BJ (cell line): Measurements from ENCODE around the gene BTBD6. TPM values are rescaled to one million over a fixed set of nuclear protein-coding genes. Genes with fewer than 3 reads are reported as not detected.
A peak's percentile ranks its signal among the peaks of the same experiment; 100 is the strongest.

Source experiments
- CTCF ChIA-PET: fragments of 350-600 bp; formaldehyde crosslinking; extraction: SDS; loops from one replicate; lab custom pipeline; 2021; ENCODE audit warnings: antibody characterized with exemption, inconsistent platforms; lab: Yijun Ruan, JAX
- POLR2A ChIA-PET: fragments of 300-600 bp; sonication (Branson Sonifier 250); formaldehyde crosslinking; extraction: SDS; loops from one replicate; lab custom pipeline; 2021; ENCODE audit warnings: antibody characterized with exemption; lab: Charles Lee
- DNase-seq: peaks from one replicate; pipeline ENCODE4 v3.0.0-alpha.2; 2011; ENCODE audit warnings: low read depth
- H3K27me3 ChIP-seq: 2 replicates; pipeline ENCODE4 v1.6.0; 2011; ENCODE audit warnings: low read length; ENCODE audit not compliant: control insufficient read depth, insufficient read depth
- H3K36me3 ChIP-seq: 2 replicates; pipeline ENCODE4 v1.5.1; 2011; ENCODE audit warnings: low read length; ENCODE audit not compliant: control insufficient read depth, insufficient read depth
- H3K4me3 ChIP-seq: 2 replicates; pipeline ENCODE4 v1.5.1; 2011; ENCODE audit warnings: low read depth, mild to moderate bottlenecking, control low read depth, low read length
- polyA plus RNA-seq: library from polyadenylated mRNA; depleted of rRNA; stranded (reverse); fragments of >200 nt; gene quantifications from 2 replicates; pipeline ENCODE4 v1.2.3, GENCODE V29; 2011
- TF ChIP-seq, protein P1 (sequence below): IDR thresholded peaks from 2 replicates; pipeline ENCODE4 v1.5.1; 2011; ENCODE audit warnings: low read depth, mild to moderate bottlenecking, control low read depth, inconsistent platforms, low read length, moderate library complexity; ENCODE audit not compliant: insufficient read depth

The BTBD6 gene
- polyA plus RNA-seq, 1 experiment: 41.9 TPM

DNA sequence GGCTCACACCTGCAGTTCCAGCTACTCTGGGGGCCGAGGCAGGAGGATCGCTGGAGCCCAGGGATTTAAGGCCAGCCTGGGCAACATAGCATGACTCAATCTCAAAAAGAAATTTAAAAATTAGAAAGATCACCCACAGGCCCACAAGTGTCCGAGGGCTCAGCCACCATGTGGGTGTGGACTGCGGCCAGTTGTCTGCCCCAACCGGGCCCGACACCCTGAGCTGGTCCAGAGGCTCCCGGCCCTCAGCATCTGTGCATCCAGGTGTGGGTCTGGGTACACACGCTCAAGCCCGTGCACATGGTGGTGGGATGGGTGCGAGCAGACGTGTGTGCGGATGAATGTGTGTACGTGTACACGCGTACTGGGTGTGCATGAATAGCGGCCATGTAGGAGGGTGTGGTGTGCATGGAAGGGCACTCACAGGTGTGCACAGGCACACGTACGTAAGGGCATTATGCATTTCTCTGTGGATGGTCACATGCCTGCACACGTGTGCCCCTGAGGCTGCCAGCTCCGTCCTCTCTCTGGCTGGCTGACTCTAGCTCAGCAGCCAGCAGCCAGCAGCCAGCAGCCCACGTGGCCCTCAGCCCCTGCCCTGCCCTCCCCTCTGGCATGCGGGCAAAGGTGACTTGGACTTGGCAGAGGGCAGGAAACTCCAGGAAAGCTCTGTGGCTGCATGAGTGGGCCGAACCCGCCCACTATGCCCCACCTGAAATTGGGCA, 44.0 kb upstream of the BTBD6 start:
- DNase-seq: no peak
- TF ChIP-seq, protein P1, sequence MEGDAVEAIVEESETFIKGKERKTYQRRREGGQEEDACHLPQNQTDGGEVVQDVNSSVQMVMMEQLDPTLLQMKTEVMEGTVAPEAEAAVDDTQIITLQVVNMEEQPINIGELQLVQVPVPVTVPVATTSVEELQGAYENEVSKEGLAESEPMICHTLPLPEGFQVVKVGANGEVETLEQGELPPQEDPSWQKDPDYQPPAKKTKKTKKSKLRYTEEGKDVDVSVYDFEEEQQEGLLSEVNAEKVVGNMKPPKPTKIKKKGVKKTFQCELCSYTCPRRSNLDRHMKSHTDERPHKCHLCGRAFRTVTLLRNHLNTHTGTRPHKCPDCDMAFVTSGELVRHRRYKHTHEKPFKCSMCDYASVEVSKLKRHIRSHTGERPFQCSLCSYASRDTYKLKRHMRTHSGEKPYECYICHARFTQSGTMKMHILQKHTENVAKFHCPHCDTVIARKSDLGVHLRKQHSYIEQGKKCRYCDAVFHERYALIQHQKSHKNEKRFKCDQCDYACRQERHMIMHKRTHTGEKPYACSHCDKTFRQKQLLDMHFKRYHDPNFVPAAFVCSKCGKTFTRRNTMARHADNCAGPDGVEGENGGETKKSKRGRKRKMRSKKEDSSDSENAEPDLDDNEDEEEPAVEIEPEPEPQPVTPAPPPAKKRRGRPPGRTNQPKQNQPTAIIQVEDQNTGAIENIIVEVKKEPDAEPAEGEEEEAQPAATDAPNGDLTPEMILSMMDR: no peak
- CTCF ChIA-PET: interaction anchor here (0.6 to 2.1 kb wide), 6 partner anchors 10 to 147 kb away, joined by 3 to 9 read pairs (median 6); no protein-coding TSS in a partner anchor
- Histone ChIP-seq H3K36me3 (no peaks in the 10 kb centered on the region; the same call in 1 of the 2 replicates), H3K27me3 (no peaks in the 10 kb centered on the region), H3K4me3 (no peak overlapping the region)
- POLR2A ChIA-PET: no interaction called here

DNA sequence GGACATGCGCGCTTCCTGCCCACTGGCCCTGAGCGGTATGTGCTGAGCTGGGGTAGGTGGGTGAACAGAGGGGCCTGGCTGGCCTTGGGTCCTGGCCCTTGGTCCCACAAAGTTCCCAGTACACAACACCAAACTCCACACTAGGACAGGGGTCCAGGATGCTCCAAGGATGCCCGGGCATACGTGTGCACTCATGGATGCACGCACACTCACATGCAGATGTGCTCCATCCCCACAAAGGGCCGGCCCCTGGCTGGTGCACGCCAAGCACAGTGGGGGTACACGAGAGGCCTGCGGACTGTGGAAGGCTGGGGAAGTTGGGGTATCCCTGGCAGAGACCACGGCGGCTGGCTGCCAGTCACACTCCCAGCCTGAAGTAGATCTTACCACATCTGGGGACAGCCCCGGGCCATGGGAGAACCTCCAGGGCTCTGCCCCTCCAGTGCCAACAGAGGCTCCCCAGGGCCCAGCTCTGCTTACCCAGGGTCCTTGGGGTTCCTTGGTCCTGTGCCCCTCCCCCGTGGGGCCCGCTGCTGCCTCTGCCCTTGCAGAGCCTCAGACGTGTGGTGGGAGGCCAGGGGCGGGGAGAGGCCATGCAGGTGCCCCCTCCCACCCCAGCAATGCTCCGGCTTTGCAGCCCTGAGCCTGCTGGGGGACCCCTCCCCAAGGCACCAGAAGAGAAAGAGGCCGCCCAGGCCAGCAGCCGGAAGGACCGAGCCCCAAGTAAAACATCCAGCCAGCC, 43.2 kb upstream of the BTBD6 start:
- TF ChIP-seq, protein P1: no peak
- Histone ChIP-seq H3K27me3 (no peaks in the 10 kb centered on the region), H3K4me3 (no peak overlapping the region), H3K36me3 (peaks cover 2% of the 10 kb centered on the region)
- ChIA-PET CTCF (interaction anchor here (0.6 to 2.1 kb wide), 3 partner anchors 11 to 146 kb away, joined by 4 to 9 read pairs (median 6); no protein-coding TSS in a partner anchor), POLR2A (no interaction called here)
- no peak for DNase-seq

DNA sequence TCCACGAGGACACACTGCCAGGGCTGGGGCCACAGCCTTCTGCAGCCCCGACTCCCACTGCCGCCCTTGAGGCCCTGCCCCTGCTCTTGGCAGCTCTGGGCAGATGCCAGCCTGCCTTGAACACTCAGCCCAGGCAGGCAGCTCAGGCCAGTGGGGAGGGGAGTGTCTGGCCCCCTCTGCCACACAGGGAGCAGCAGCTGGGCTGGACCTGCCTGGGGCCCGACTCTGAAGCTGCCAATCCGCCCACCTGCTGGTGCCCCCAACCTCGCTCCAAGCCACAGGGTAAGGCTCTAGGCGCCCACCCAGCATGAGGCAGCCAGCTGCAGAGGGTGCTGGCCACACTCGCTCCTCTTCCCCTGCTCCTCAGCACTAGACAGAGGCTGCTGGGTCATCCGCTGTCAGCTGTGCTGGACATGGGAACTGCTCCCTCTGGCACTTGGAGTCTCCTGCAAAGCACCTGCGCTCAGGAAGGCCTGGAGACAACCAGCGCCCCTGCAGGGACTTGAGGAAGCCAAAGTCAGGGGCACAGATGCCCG, 42.6 kb upstream of the BTBD6 start:
- no peak for DNase-seq
- Histone ChIP-seq H3K4me3 (no peak overlapping the region), H3K27me3 (no peaks in the 10 kb centered on the region), H3K36me3 (peaks cover 6% of the 10 kb centered on the region)
- CTCF ChIA-PET: no interaction called here
- TF ChIP-seq, protein P1: no peak
- POLR2A ChIA-PET: no interaction called here

DNA sequence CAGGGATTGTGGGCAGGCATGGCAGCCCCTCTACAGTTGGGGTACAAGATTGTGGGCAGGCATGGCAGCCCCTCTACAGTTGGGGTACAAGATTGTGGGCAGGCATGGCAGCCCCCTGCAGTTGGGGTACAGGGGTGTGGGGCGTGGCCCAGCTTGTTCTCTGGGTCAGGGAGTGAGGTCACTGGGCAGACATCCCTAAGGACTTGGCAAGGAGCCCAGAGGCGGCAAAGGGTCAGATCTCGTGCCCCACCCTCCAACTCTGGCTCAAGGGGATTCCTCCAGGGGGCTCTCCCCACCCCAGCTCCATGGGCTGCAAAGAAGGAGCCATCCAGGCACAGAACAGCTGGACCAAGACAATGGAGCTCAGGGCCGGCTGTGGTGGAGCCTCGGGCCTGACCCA, 41.5 kb upstream of the BTBD6 start:
- CTCF ChIA-PET: interaction anchor here (0.9 to 1.1 kb wide), 2 partner anchors 53 to 145 kb away, joined by 3 read pairs; no protein-coding TSS in a partner anchor
- Histone ChIP-seq H3K36me3 (peaks cover 8% of the 10 kb centered on the region), H3K4me3 (no peak overlapping the region), H3K27me3 (no peaks in the 10 kb centered on the region)
- TF ChIP-seq, protein P1: no peak
- POLR2A ChIA-PET: no interaction called here
- no peak for DNase-seq

DNA sequence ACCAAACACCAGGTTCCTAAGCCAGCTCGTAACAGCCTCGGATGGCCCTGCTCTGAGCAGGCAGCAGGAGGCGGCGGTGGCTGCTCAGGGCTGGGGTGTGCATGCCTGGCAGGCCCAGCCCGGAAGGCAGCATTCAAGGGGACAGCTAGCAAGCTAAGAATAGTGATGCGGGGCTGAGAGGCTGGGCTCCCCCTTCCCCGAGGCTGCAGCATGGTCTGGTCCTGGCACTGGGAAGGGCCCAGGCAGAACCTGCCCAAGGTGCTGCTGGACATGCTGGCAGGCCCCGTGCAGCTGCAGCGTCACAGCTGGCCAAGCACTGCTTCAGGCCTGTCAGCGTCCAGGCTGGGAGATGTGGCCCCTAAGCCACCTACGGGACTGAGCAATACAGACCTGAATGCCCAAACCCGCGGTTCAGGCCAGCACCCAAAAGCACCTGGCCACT, 40.9 kb upstream of the BTBD6 start:
- TF ChIP-seq, protein P1: 0 out of 2 replicates have a peak, but pooled peaks have one; percentile 2
- CTCF ChIA-PET: interaction anchor here (0.9 to 1.1 kb wide), 2 partner anchors 52 to 145 kb away, joined by 3 read pairs; no protein-coding TSS in a partner anchor
- DNase-seq: no peak
- POLR2A ChIA-PET: no interaction called here
- no peak overlapping the region for H3K4me3 ChIP-seq
- no peaks in the 10 kb centered on the region for H3K27me3 ChIP-seq
- peaks cover 9% of the 10 kb centered on the region for H3K36me3 ChIP-seq
